HG02938 (cell line): ENCODE results near the gene SORCS2.

Experiments used
- ATAC-seq: cut with Tn5 transposase; IDR thresholded peaks from one replicate; pipeline ENCODE4 v1.9.1; 2021; ENCODE audit warnings: mild to moderate bottlenecking, moderate library complexity; ENCODE audit not compliant: unreplicated experiment

Gene SORCS2

GRCh38 chr4:7333801-7334421 is 141.6 kb downstream of the SORCS2 start:
- no peak for ATAC-seq

- no peak for ATAC-seq
Observed at GRCh38 chr4:7334521-7335275, 142.4 kb downstream of the SORCS2 start.

GRCh38 chr4:7335344-7336066 is 143.2 kb downstream of the SORCS2 start:
- ATAC-seq, result no peak

- ATAC-seq, result no peak
Observed at GRCh38 chr4:7336067-7336569, 143.8 kb downstream of the SORCS2 start.

GRCh38 chr4:7336732-7337131 is 144.4 kb downstream of the SORCS2 start:
- ATAC-seq, result no peak

GRCh38 chr4:7337196-7338058 is 145.1 kb downstream of the SORCS2 start:
- ATAC-seq, result no peak

GRCh38 chr4:7338059-7338452 is 145.7 kb downstream of the SORCS2 start:
- ATAC-seq, result no peak

- no peak for ATAC-seq
Observed at GRCh38 chr4:7338876-7339623, 146.7 kb downstream of the SORCS2 start.

- ATAC-seq, result no peak
Observed at GRCh38 chr4:7339751-7340552, 147.6 kb downstream of the SORCS2 start.

- no peak for ATAC-seq
Observed at GRCh38 chr4:7340553-7341433, 148.5 kb downstream of the SORCS2 start.

- no peak for ATAC-seq
Observed at GRCh38 chr4:7341491-7342222, 149.3 kb downstream of the SORCS2 start.

GRCh38 chr4:7342223-7343080 is 150.1 kb downstream of the SORCS2 start:
- no peak for ATAC-seq

- ATAC-seq, result no peak
Observed at GRCh38 chr4:7343081-7343655, 150.8 kb downstream of the SORCS2 start.

GRCh38 chr4:7343950-7344349 is 151.6 kb downstream of the SORCS2 start:
- ATAC-seq, result no peak

- ATAC-seq, result no peak
Observed at GRCh38 chr4:7344636-7345155, 152.4 kb downstream of the SORCS2 start.

GRCh38 chr4:7347981-7348380 is 155.6 kb downstream of the SORCS2 start:
- ATAC-seq, result no peak
